Skeletal muscle satellite cell (primary cell): Measurements from ENCODE around the gene THOC7.

Source experiments
- H3K27me3 ChIP-seq: 2 replicates; pipeline ENCODE4 v1.7.0; 2013; ENCODE audit warnings: low read length; ENCODE audit not compliant: control insufficient read depth, insufficient read depth
- H3K36me3 ChIP-seq: 2 replicates; pipeline ENCODE4 v1.7.0; 2013; ENCODE audit warnings: mild to moderate bottlenecking, control low read depth, low read length; ENCODE audit not compliant: insufficient read depth
- H3K4me1 ChIP-seq: 2 replicates; pipeline ENCODE4 v1.7.0; 2013; ENCODE audit warnings: low read length; ENCODE audit not compliant: control insufficient read depth, insufficient read depth
- H3K4me2 ChIP-seq: 2 replicates; pipeline ENCODE4 v1.7.0; 2013; ENCODE audit warnings: mild to moderate bottlenecking, low read length
- H3K4me3 ChIP-seq: 2 replicates; pipeline ENCODE4 v1.7.0; 2013; ENCODE audit warnings: low read length
- H3K9ac ChIP-seq: 2 replicates; pipeline ENCODE4 v1.7.0; 2013; ENCODE audit warnings: mild to moderate bottlenecking, low read depth, low read length, moderate library complexity
- H3K9me3 ChIP-seq: replicated peaks from 2 replicates; pipeline ENCODE4 v1.7.0; 2013; ENCODE audit warnings: mild to moderate bottlenecking, control low read depth, low read length

The THOC7 gene

DNA sequence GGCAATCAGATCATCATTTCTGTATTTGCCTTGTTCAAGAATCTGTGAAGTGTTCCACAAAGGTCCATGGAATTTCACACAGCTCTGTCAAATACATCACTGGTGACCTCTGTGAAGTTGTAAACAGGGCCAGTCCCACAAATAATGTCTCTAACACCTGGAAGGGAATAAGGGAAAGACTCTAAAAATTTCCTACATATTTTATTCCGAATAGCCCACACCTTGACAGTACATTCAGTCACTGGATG is 44.5 kb downstream of the THOC7 start, which contains the start of gene C3orf49:
C3orf49 (plus strand) TSS at position 149 of the 248 bp plus-strand sequence. CDS start 173 bp downstream, outside the sequence.
- no peaks in the 10 kb centered on the region for H3K36me3 ChIP-seq
- H3K4me1 ChIP-seq = peaks cover 3% of the 10 kb centered on the region
- peak within 1 kb of the TSS; percentile 10 for H3K4me2 ChIP-seq
- no peaks in the 10 kb centered on the region for H3K27me3 ChIP-seq
- no peak within 1 kb of the TSS for H3K9ac ChIP-seq
- H3K9me3 ChIP-seq = no peaks in the 10 kb centered on the region
- no peak within 1 kb of the TSS for H3K4me3 ChIP-seq

DNA sequence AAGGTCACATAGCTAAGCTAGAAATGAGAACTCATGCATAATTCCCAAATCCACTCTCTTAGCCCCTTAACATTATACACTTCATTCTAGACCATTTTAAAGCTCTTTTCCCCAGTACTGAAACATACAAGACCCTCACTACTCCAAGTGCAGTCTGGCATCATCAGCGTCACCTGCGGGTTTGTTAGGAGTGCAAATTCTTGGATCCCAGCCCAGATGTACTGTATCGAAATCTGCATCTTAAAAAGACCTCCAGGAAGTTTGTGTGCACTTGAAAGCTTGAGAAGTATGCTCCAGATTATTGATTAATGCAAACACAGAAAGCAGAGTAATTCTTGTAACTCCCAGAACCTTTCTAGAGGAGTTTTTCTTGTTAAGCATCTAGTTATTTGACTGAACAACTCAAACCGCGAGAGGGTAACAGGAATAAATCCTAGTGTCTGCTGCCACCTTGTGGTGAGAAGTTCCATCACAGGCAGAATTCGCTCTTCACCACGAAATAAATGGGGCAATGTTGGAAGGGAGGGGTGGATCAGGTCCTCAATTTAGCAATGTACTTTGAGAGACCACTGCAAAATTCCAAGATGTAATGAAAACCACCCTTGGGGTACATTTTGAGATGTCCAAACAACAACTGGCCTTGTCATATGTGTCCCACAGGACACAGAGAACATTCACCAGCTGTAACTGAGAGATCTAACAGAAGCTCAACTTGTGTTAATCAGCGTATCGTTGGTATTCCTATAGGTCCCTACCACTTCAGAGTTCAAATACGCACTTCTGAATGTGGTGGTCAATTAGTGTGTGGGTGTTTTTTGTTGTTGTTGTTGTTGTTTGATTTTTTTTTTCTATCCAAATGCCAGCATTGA is 45.1 kb downstream of the THOC7 start:
- H3K9me3 ChIP-seq = no peaks in the 10 kb centered on the region
- H3K4me2 ChIP-seq = peak overlapping the region; percentile 10
- no peaks in the 10 kb centered on the region for H3K27me3 ChIP-seq
- H3K4me1 ChIP-seq = peaks cover 3% of the 10 kb centered on the region
- H3K4me3 ChIP-seq = no peak overlapping the region
- no peaks in the 10 kb centered on the region for H3K36me3 ChIP-seq
- H3K9ac ChIP-seq = no peak overlapping the region

DNA sequence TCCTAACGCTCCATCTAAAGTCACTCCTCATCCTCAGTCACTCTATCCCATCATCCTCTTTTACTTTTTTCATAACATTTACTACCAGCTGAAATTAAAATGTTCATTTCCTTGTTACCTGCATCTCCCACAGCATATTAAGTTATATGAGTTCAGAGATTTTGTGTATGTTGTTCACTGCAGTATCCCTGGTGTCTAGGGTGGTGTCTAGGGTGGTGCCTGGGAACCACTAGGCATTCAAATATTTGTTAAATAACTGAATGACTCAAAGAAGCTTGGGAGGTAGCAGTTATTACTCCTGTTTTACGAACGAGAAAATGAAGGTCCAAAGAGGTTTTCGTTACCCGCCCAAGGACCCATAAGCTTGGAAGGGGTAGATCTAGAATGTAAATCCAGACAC is 46.4 kb downstream of the THOC7 start:
- no peaks in the 10 kb centered on the region for H3K27me3 ChIP-seq
- no peak overlapping the region for H3K4me3 ChIP-seq
- H3K36me3 ChIP-seq = no peaks in the 10 kb centered on the region
- H3K9ac ChIP-seq = no peak overlapping the region
- peaks cover 3% of the 10 kb centered on the region for H3K4me1 ChIP-seq
- H3K9me3 ChIP-seq = no peaks in the 10 kb centered on the region
- no peak overlapping the region for H3K4me2 ChIP-seq

DNA sequence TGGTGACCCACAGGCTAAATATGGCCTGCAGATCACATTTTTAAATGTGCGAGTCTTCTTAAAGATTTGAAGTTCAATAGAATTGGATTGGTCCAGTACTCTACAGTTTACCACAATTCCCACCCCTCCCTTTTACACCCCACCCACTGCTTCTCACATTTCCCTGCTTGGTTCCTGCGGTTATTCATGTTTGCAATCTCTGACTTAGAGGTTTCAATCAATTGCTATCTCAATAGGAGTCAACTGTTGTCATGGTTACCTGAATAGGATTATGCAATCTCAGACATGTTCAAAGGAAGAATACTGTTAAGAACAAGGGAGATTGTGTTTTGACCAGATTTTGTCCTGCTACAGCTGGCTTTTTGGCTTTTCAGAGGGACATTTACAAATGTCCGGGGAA is 49.4 kb downstream of the THOC7 start:
- H3K9ac ChIP-seq = no peak overlapping the region
- no peaks in the 10 kb centered on the region for H3K27me3 ChIP-seq
- peaks cover 3% of the 10 kb centered on the region for H3K4me1 ChIP-seq
- H3K36me3 ChIP-seq = no peaks in the 10 kb centered on the region
- no peak overlapping the region for H3K4me3 ChIP-seq
- H3K4me2 ChIP-seq = no peak overlapping the region
- no peaks in the 10 kb centered on the region for H3K9me3 ChIP-seq

DNA sequence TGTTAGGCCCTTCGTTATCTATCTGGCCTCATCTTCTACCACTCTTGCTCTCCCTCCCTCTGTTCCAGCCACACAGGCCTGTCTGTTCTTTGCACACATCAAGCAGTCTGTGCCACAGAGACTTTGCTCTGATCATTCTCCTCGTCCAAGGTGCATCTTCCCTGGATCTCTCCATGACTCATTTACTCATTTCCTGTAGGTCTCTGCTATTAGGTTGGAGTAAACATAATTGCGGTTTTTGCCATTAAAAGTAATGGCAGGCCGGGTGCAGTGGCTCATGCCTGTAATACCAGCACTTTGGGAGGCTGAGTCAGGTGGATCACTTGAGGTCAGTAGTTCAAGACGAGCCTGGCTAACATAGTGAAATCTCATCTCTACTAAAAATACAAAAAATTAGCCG is 54.0 kb downstream of the THOC7 start:
- no peak overlapping the region for H3K4me3 ChIP-seq
- H3K4me2 ChIP-seq = no peak overlapping the region
- no peaks in the 10 kb centered on the region for H3K4me1 ChIP-seq
- no peaks in the 10 kb centered on the region for H3K9me3 ChIP-seq
- H3K9ac ChIP-seq = no peak overlapping the region
- no peaks in the 10 kb centered on the region for H3K36me3 ChIP-seq
- H3K27me3 ChIP-seq = no peaks in the 10 kb centered on the region

DNA sequence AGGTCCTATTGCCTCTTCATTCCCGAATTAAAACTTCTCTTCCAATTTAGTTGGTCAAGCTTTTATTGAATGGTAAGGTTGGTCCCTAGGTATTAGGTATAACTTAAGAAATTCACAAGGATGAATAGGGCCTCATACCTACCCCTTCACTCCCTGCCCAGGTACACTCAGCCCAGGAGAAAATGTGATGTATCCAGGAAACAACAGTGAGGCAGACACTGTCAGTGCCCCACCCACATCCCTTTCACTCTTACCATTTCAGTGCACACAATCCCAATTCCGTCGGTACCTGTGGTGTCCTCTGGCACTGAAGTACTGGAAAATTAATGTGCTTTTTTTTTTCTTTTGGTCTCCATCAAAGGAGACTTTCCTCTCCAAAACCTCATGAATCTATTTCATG is 55.0 kb downstream of the THOC7 start:
- Histone ChIP-seq H3K4me1 (no peaks in the 10 kb centered on the region), H3K9me3 (no peaks in the 10 kb centered on the region), H3K27me3 (no peaks in the 10 kb centered on the region), H3K4me2 (no peak overlapping the region), H3K9ac (no peak overlapping the region), H3K36me3 (no peaks in the 10 kb centered on the region), H3K4me3 (no peak overlapping the region)

DNA sequence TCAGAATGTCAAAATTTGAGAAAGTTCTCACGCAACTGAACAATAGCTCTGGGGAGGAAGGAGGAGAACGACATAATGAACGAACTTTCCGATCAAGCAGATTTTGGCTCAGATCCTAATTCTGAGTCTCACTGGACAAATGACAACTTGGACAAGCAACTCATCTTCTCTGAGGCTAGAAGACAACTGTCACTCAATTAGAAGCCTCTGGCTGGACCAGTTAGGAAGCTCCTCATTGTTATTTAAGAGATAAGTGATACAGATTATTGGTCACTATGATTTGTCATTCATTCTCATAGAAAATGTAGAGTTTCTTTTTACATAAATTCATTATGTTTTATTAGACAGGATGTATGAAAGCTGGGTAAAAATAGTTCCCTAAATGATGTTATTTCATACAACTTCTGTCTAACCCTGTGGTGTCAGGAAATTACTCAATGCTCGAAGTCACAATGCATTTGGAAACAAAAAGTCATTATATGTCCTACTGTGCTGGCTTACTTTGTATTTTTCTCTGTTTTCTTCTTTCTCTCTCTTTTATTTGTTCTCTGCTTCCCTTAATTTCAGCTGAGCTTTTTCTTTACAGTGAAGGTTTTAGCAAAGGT is 55.5 kb downstream of the THOC7 start:
- no peak overlapping the region for H3K4me3 ChIP-seq
- H3K9ac ChIP-seq = no peak overlapping the region
- no peaks in the 10 kb centered on the region for H3K36me3 ChIP-seq
- no peak overlapping the region for H3K4me2 ChIP-seq
- H3K27me3 ChIP-seq = no peaks in the 10 kb centered on the region
- H3K4me1 ChIP-seq = no peaks in the 10 kb centered on the region
- no peaks in the 10 kb centered on the region for H3K9me3 ChIP-seq

DNA sequence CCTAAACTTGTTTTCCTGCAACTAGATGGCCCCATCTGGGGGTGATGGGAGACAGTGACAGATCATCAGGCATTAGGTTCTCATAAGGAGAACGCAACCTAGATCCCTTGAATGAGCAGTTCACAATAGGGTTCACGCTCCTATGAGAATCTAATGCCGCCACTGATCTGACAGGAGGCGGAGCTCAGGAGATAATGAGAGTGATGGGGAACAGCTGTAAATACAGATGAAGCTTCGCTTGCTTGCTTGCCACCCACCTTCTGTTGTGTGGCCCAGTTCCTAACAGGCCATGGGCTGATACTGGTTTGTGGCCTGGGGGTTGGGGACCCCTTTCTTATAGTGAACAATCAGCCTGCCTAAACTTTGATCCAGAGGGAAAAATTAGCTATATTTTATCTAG is 59.7 kb downstream of the THOC7 start:
- H3K4me2 ChIP-seq = no peak overlapping the region
- no peak overlapping the region for H3K4me3 ChIP-seq
- no peaks in the 10 kb centered on the region for H3K27me3 ChIP-seq
- H3K9ac ChIP-seq = no peak overlapping the region
- no peaks in the 10 kb centered on the region for H3K9me3 ChIP-seq
- H3K4me1 ChIP-seq = no peaks in the 10 kb centered on the region
- H3K36me3 ChIP-seq = no peaks in the 10 kb centered on the region

DNA sequence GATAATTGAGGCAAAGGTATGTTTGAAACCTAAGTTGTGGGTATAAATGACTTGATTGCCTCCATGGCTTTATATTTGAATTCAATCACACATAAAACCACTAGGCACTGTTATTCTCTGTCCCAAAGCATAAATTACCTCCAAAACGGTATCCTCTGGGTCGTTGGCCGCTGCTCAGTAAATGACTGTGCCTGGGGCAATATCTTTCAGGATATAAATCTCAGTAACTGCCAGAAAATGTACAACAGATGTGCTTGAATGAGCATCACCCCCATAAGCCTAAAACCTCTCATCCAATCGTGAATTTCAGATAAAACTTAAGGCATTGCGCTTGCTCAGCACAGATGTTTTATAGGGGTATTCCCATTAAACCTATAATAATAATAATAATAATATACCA is 63.5 kb downstream of the THOC7 start:
- Histone ChIP-seq H3K4me1 (no peaks in the 10 kb centered on the region), H3K4me2 (no peak overlapping the region), H3K9ac (no peak overlapping the region), H3K36me3 (no peaks in the 10 kb centered on the region), H3K9me3 (no peaks in the 10 kb centered on the region), H3K4me3 (no peak overlapping the region), H3K27me3 (no peaks in the 10 kb centered on the region)

DNA sequence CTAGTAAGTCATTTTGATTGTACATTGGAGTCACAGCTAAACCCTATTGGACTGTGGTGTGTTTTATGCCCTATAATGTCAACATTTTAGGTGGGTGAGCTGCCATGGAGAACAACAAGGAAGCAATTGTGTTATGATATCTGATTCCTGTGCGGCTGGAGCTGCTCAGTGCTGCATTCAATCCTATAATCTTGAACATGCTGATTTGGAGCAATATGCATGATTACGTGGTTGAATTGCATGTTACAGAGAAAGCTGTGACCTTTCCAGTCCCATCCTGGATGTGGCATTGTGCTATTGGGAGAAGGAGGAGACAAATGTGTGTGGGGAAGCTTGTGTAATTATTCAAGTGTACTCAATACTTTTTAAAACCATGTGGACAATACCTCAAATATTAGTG is 64.7 kb downstream of the THOC7 start:
- Histone ChIP-seq H3K27me3 (no peaks in the 10 kb centered on the region), H3K36me3 (no peaks in the 10 kb centered on the region), H3K4me2 (no peak overlapping the region), H3K4me3 (no peak overlapping the region), H3K4me1 (no peaks in the 10 kb centered on the region), H3K9me3 (no peaks in the 10 kb centered on the region), H3K9ac (no peak overlapping the region)

DNA sequence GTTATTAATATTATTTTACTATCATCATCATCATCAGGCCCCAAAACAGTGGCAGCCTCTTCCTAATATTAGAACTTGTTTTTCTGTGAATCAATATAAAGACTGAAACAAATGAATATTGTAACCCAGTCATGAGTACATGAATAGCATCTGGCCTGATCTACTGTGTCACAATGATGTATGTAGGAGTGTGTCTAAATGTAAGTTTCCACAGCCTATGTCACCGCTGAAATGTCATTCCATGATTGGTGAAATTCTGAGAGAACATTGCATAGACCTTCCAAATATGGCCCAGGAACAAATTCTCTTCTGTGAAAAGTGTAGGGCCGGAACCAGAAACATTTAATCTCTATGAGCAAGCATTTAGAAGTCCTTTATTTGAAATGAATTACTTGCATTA is 65.1 kb downstream of the THOC7 start:
- Histone ChIP-seq H3K4me3 (no peak overlapping the region), H3K4me2 (no peak overlapping the region), H3K36me3 (no peaks in the 10 kb centered on the region), H3K27me3 (no peaks in the 10 kb centered on the region), H3K9ac (no peak overlapping the region), H3K4me1 (no peaks in the 10 kb centered on the region), H3K9me3 (no peaks in the 10 kb centered on the region)

DNA sequence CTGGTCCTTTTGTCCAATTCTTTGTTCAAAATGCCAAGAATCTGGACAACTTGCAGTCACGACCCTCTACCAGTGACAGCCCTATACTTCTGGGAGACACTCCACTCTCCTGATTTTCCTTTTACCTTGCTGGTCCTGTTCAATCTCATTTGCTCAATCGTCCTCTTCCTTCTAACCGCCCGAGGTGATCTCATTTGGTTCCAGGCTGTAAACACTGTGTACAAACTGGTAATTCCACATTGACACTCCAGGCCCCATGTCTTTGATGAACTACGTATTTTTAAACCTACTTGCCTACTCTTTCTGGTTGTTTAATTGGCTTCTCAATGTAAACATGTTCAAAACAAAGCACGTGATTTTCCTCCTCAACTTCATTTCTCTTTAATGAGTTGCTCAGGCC is 68.2 kb downstream of the THOC7 start:
- no peaks in the 10 kb centered on the region for H3K27me3 ChIP-seq
- no peak overlapping the region for H3K4me2 ChIP-seq
- H3K9ac ChIP-seq = no peak overlapping the region
- H3K4me3 ChIP-seq = no peak overlapping the region
- peaks cover 2% of the 10 kb centered on the region for H3K4me1 ChIP-seq
- no peaks in the 10 kb centered on the region for H3K9me3 ChIP-seq
- H3K36me3 ChIP-seq = no peaks in the 10 kb centered on the region
